Measurements from ENCODE around the gene POLR3A. TPM values are rescaled to one million over a fixed set of nuclear protein-coding genes. Genes with fewer than 3 reads are reported as not detected.

The POLR3A gene
- total and polyA plus RNA-seq, 2 donors (not counting 1 experiment from before 2014, with no cell fraction given): 11.6 to 16.8 TPM

- Histone ChIP-seq H4K20me1 (ENCODE audit: control insufficient read depth, extremely low read depth, insufficient read depth, low read length) (no peaks in the 10 kb centered on the region), H2AFZ (ENCODE audit: low read length) (no peak overlapping the region)
- TF ChIP-seq EZH2 (IDR thresholded peaks at IDR 0.05; ENCODE audit: low read length, missing control alignments) (no peak), CTCF (conservative IDR thresholded peaks at IDR 0.05 in 1 of 2, IDR thresholded peaks at IDR 0.05 in 1 of 2; ENCODE audit: low read depth in 1 of 2, low read length in 2 of 2) (peak; percentile 93 to 96)
These were observed 18.1 kb upstream of the POLR3A start for GRCh38 chr10:78047314-78047891.

GRCh38 chr10:78046711-78047269 is 17.5 kb upstream of the POLR3A start:
- Histone ChIP-seq H3K4me2 (ENCODE audit: extremely low read depth, insufficient read depth, low read length) (no peak overlapping the region), H3K27ac (ENCODE audit: insufficient read depth, low read length) (no peak overlapping the region), H3K79me2 (ENCODE audit: control insufficient read depth, insufficient read depth, low read length) (no peaks in the 10 kb centered on the region), H4K20me1 (ENCODE audit: control insufficient read depth, extremely low read depth, insufficient read depth, low read length) (no peaks in the 10 kb centered on the region), H3K4me1 (ENCODE audit: control insufficient read depth, extremely low read depth, insufficient read depth, low read length) (peaks cover 11% of the 10 kb centered on the region), H2AFZ (ENCODE audit: low read length) (no peak overlapping the region), H3K36me3 (ENCODE audit: control insufficient read depth, insufficient read depth, low read length) (peaks cover 3% of the 10 kb centered on the region), H3K4me3 (replicated peaks in 1 of 4; ENCODE audit: control extremely low read depth in 1 of 4, insufficient read depth in 1 of 4, low read depth in 3 of 4, low read length in 4 of 4) (no peak overlapping the region), H3K9me3 (ENCODE audit: control insufficient read depth, insufficient read depth, low read depth, low read length) (no peaks in the 10 kb centered on the region), H3K9ac (ENCODE audit: insufficient read depth, low read length) (no peak overlapping the region), H3K27me3 (ENCODE audit: control insufficient read depth, insufficient read depth, low read length) (no peaks in the 10 kb centered on the region)
- no peak for DNase-seq (ENCODE audit: low read depth in 2 of 2)
- TF ChIP-seq EZH2 (IDR thresholded peaks at IDR 0.05; ENCODE audit: low read length, missing control alignments): no peak
- TF ChIP-seq CTCF (conservative IDR thresholded peaks at IDR 0.05 in 1 of 2, IDR thresholded peaks at IDR 0.05 in 1 of 2; ENCODE audit: low read depth in 1 of 2, low read length in 2 of 2): no peak

More at GRCh38 chr10:78047314-78047891, 18.1 kb upstream of the POLR3A start:
- Histone ChIP-seq H3K27ac (ENCODE audit: insufficient read depth, low read length) (no peak overlapping the region), H3K9me3 (ENCODE audit: control insufficient read depth, insufficient read depth, low read depth, low read length) (no peaks in the 10 kb centered on the region), H3K79me2 (ENCODE audit: control insufficient read depth, insufficient read depth, low read length) (no peaks in the 10 kb centered on the region), H3K36me3 (ENCODE audit: control insufficient read depth, insufficient read depth, low read length) (peaks cover 2% of the 10 kb centered on the region), H3K4me3 (replicated peaks in 1 of 4; ENCODE audit: control extremely low read depth in 1 of 4, insufficient read depth in 1 of 4, low read depth in 3 of 4, low read length in 4 of 4) (no peak overlapping the region), H3K9ac (ENCODE audit: insufficient read depth, low read length) (no peak overlapping the region), H3K4me1 (ENCODE audit: control insufficient read depth, extremely low read depth, insufficient read depth, low read length) (peaks cover 11% of the 10 kb centered on the region), H3K27me3 (ENCODE audit: control insufficient read depth, insufficient read depth, low read length) (no peaks in the 10 kb centered on the region), H3K4me2 (ENCODE audit: extremely low read depth, insufficient read depth, low read length) (no peak overlapping the region)
- DNase-seq (ENCODE audit: low read depth in 2 of 2): peak; percentile 76 to 88

- no peak overlapping the region for H3K4me3 ChIP-seq (replicated peaks in 1 of 4; ENCODE audit: control extremely low read depth in 1 of 4, insufficient read depth in 1 of 4, low read depth in 3 of 4, low read length in 4 of 4)
- H3K27me3 ChIP-seq (ENCODE audit: control insufficient read depth, insufficient read depth, low read length): no peaks in the 10 kb centered on the region
- H3K4me1 ChIP-seq (ENCODE audit: control insufficient read depth, extremely low read depth, insufficient read depth, low read length): peaks cover 11% of the 10 kb centered on the region
- H3K9me3 ChIP-seq (ENCODE audit: control insufficient read depth, insufficient read depth, low read depth, low read length): no peaks in the 10 kb centered on the region
- no peaks in the 10 kb centered on the region for H4K20me1 ChIP-seq (ENCODE audit: control insufficient read depth, extremely low read depth, insufficient read depth, low read length)
- H3K4me2 ChIP-seq (ENCODE audit: extremely low read depth, insufficient read depth, low read length): no peak overlapping the region
- peaks cover 2% of the 10 kb centered on the region for H3K79me2 ChIP-seq (ENCODE audit: control insufficient read depth, insufficient read depth, low read length)
- no peak overlapping the region for H2AFZ ChIP-seq (ENCODE audit: low read length)
- DNase-seq (ENCODE audit: low read depth in 2 of 2): no peak
- TF ChIP-seq EZH2 (IDR thresholded peaks at IDR 0.05; ENCODE audit: low read length, missing control alignments) (no peak), CTCF (conservative IDR thresholded peaks at IDR 0.05 in 1 of 2, IDR thresholded peaks at IDR 0.05 in 1 of 2; ENCODE audit: low read depth in 1 of 2, low read length in 2 of 2) (no peak)
- H3K9ac ChIP-seq (ENCODE audit: insufficient read depth, low read length): no peak overlapping the region
- no peak overlapping the region for H3K27ac ChIP-seq (ENCODE audit: insufficient read depth, low read length)
- peaks cover 5% of the 10 kb centered on the region for H3K36me3 ChIP-seq (ENCODE audit: control insufficient read depth, insufficient read depth, low read length)
These were observed 16.5 kb upstream of the POLR3A start for GRCh38 chr10:78045856-78046255.

All from fibroblast of lung (primary cell).